GM19467 (cell line): Measurements from ENCODE around the gene ZDBF2.
"Not testable (repeated sequence)": the region's sequence is repeated elsewhere in the genome, so short reads cannot be mapped to it uniquely, and the experiment has no call there.

ENCODE experiments used
- ATAC-seq: cut with Tn5 transposase; IDR thresholded peaks from one replicate; pipeline ENCODE4 v1.9.1; 2021; ENCODE audit warnings: mild to moderate bottlenecking, moderate library complexity; ENCODE audit not compliant: unreplicated experiment

Gene ZDBF2

DNA sequence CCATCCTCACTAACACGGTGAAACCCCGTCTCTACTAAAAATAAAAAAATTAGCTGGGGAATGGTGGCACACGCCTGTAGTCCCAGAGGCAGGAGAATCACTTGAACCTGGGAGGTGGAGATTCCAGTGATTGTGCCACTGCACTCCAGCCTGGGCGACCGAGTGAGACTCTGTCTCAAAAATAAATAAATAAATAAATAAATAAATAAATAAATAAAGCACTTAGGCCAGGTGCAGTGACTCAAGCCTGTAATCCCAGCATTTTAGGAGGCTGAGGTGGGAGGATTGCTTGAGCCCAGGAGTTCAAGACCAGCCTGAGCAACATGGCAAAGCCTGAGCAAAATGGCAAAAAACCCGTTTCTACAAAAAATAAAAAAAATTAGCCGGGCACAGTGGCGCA is 15.8 kb upstream of the ZDBF2 start:
- ATAC-seq = not testable (repeated sequence)

DNA sequence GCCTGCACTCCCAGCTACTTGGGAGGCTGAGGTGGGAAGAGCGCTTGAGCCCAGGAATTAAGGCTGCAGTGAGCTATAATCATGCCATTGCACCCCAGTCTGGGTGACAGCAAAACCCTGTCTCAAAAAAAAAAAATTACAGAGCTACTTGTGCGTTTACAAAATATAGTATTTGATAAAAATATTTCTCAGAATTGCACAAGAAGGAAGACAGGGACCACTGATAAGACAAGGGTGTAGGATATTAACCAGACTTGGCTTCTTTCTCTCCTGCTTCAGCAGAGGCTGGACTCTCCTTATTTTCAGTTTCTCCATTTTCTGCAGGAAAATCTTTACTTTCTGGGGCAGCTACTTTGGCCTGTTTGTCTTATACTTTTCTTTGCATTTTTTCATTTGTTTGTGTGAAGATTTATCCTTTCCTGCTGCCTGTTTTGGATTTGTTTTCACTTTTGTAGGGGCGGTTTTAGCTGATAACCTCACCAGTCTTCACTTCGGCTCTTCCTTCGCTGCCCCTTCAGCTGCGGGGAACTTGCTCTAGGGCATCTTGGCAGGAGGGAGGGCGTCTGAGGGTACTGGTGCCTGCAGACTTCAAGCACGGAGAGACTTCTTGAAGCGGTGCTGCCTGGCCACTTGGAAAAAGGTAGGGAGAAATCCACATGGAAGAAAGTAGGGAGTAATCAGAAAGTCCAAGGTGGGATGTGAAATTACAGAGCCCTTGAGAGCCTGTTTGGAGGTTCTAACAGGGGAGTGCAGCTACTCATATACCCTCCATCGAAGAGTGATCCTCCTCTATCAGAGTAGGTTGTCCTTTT is 14.9 kb upstream of the ZDBF2 start:
- no peak for ATAC-seq

DNA sequence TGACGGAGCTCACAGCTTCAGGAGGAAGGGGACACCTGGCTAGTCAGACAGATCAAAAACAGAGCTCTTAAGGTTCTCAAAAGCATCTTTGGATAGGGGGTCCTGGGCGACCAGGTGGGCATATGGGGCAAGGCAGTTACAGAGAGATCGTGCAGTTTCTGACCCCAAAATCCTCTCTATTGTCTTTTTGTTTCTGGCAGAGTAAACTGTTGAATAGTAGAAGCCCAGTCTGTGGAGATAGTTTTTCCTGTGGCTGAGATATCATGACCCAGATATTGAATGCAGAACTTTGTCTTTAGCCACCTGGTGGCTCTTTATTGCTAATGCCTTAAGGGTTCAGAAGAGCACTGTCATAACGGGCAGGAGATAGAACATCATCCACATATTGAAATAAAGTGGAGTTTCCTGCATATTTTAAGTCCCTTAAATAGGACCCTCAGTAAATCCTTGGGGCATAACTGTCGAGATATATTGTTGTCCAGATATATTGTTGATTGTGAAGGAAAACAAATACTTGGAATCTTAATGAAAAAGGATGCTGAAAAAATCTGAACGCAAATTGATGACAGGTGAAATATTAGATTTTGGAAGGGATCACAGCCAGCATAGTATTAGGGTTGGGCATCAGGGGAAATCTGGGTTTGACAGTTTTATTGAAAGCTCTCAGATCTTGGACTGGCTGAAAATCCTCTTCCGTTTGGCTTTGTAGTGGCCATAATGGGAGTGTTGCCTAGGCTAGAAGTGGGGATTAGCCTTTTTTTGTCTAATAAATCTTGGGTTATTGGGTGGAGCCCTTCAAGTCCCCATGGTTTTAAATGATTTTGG is 14.1 kb upstream of the ZDBF2 start:
- ATAC-seq = peak; percentile 85

DNA sequence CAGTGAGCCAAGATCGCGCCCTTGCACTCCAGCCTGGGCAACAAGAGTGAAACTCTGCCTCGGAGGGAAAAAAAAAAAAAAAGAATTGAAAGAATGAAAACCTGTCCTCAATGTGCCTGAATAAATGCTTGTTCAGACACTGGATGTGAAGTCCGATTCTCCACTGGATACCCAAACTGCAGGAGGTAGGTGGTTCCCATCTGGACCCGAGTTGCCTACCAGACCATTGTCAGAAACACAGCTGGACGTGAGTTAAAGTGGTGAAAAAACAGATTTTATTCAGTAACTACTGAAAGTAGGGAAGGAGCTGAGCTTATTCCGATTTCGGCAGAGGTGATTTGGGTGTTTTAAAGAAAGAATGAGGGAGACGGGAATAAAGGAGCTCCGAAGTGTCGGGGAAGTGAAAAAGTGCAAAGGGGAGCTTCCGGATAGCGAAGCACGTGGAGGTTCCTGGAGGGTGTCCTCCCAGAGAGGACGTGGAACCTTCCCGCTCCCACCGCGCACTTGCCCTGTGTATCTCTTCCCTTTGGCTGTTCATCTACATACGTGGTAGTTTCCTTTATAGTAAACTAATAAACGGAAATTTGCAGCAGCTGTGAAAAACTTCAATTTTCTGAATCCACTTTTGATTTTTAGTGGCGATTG is 10.4 kb upstream of the ZDBF2 start:
- ATAC-seq = no peak

DNA sequence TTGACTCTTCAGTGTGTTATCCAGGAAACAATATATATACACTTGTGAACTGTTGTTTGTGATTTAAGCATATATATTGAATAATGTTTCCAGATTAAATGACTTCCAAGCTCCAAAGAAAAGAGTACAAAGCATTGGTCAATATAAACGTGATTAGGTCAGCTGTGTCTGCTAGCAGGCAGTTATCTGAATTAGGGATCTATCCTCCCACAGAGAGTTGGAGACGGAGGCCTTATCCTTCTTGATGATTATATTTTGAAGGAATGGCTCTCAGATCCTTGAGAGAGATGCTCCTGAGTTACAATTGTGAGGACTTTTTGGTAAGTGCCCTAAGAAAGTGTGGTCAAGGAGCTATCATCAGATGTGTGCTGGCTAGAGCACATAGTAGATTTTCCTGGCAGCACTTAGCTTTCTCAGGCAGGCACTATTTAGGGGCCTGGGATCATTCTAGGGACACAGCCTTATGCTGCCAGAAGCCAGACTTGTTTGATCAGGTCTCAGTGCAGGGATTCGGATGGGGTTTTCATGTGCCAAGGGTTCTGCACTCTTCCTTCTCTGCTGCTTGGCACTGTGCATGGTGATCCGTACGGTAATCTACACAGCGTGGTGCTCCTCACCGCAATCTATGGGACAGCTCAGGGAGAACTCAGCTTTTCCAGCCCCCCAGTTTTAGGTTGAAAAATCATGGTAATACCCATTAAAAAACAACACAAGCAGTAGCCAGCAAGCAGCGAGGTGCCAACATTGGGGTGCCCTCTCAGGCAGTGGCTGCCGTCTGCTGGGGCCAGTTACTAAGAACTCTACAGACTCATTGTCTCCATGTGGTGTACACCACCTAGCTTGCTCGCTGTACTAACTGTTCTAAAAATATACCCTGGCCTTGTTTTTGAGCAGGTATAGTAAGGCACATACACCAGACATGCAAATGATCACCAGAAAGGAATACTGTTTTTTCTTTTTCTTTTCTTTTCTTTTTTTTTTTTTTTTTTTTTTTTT is 8.0 kb upstream of the ZDBF2 start:
- no peak for ATAC-seq

DNA sequence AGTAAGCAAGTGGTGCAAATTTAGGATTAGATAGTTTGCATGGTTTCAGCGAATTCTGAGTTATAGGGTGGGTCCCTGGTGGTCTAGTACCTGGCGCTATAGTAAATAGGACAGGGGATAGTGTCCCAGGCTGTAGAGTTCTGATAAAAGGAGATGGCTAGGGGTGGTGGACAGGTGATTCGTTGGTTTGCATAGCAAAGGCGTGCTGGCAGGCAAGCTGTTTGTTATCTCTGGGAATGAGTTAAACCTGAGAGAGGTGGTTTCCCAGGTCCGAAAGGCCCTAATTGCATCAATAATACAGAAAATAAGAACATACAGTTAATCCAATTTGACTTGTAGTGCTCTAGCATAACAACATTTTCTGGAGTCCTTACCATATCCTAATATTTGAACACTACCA is 6.9 kb upstream of the ZDBF2 start:
- no peak for ATAC-seq

DNA sequence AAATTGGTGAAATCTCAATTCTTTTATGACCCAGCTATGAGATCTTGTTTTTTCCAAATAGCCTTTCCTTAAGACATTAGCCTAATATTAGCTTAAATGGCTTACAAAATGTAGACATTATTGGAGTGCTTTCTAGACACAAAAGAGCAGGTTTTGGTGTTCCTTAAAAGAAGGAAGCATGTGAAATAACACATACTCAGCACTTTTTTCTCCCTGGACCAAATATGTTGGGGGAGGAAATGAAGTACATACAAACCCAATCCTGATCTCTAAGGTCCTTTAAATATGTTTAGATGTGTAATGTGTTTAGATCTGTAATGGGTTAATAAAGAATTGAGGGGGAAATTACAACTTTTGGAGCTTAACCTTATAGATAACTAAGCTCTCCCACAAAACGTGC is 3.4 kb upstream of the ZDBF2 start:
- no peak for ATAC-seq

DNA sequence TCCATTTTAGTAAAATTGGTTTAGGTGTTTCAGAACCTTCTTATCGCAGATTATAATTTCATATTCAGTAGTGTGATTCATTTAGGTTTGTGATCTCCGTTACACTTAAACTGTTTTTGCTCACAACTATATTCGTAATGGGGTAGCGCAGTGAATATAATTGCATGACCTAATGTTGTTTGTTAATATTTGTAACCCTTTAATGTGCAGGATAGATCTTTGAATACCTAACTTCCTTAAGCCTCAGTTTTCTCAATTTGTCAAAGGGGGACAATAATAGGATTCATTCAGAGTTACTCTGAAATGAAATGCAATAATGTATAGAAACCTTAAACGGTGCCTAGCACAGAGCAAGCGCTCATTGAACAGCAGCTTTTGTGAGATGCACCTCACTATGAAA is 558 bp upstream of the ZDBF2 start:
- ATAC-seq = no peak

DNA sequence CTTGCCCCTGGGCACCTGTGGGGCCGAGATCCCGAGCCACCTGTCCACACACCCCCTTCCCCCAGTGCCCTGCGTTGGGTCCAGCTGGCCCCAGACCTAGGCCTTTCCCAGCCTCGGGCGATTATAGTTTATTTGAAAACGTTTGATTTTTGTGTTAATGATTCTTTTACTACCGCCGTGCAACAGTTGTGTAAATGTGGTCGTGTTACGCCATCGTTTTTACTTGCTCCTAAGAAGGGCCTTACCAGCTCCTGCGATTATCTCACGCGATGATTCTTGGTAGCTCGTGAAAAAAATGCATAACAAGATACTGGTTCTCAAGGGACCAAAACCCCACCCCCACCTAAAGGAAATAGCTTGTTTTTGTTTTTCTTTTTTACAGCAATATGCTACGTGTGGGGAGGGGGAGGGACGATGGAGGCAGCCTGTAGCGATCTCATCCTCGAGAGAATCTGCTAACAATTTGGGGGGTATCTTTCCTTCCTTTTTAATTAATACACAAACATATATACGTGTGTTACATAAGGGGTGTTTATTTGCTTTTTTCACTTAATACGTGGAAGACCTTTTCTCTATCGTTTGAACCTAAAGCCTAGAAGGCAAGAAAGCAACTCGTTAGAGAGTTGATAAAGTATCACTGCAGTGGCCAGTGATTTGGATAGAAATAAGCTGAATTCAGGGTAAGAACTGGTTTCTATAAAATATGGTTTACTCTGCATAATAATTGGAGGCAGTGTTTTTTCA is 1.0 kb downstream of the ZDBF2 start:
- ATAC-seq = peak; percentile 17

DNA sequence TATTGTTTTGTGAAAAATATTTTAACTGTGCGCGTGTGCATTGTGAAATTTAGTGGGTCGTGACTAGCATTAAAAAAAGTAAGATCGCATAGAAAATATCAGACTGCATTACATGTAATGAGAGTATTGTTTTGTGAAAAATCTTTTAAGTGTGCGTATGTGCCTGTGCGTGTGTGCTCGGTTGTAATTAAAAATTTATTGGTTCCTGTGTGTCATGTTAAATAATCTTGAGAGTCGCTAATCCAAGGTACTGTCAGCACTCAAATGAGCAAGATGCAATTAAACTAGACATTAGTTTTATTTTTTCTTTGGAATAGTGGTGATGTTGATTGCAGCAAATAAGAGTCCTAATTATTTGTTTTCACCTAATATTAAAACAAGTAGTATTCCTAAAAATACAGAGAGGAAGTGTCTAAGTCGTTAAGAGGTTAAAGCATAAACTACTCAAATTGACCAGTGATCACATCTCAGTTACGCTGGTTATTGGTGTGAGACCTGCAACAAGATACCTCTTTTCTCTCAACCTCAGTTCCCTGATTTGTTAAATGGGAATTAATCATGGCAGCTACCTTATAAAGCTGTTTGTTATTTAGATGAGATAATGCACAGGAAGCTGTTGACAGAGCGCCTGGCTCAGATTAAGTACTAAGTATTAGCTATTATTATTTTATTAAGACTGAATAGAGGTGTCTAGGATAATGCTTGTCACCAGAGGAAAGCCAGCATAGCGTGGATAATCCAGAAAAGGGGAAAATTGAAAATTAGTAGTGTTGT is 1.9 kb downstream of the ZDBF2 start:
- no peak for ATAC-seq

DNA sequence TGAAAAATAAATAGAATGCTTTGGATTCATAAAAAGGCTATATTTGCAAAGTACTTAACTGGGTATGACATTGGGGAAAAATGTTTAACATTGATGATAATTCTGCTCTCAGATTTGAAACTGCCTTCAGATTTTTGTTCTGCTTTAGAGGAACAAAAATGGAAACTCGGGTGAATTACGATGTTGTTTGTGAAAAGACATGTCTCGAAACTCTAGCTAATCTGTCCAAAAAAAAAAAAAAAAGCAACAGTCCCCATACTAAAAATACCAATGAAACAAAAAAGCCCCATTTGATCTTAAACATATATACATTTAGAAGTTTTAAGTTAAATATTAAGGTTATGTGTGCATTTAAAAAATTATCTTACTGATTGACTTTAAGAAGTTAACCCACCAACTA is 3.0 kb downstream of the ZDBF2 start:
- no peak for ATAC-seq

DNA sequence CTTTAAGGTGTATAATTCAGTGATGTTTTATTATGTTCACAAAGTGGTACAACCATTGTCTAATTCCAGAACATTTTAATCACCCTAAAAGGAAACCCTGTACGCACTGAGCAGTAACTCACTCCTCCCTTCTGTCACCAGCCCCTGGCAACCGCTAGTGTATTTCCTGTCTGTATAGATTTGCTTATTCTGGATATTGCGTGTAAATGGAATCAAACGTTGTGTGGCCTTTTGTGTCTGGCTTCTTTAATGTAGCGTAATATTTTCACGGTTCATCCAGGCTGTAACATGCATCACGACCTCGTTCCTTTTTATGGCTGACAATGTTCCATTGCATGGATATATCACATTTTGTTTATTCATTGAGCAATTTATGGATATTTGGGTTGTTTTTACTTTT is 8.3 kb downstream of the ZDBF2 start:
- no peak for ATAC-seq

DNA sequence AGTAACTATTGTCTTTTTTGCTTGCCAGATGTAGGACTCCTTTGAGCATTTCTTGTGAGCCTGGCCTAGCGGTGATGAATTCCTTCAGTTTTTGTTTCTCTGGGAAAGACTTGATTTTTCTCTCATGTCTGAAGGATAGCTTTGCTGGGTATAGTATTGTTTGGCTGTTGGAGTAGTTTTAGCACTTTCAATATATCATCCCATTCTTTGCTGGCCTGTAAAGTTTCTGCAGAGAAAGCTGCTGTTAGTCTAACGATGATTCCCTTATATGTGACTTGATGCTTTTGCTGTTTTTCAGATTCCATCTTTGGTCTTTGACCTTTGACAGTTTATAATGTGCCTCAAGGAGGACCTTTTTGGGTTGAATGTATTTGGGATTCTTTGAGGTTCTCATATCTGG is 12.7 kb downstream of the ZDBF2 start:
- ATAC-seq = no peak

DNA sequence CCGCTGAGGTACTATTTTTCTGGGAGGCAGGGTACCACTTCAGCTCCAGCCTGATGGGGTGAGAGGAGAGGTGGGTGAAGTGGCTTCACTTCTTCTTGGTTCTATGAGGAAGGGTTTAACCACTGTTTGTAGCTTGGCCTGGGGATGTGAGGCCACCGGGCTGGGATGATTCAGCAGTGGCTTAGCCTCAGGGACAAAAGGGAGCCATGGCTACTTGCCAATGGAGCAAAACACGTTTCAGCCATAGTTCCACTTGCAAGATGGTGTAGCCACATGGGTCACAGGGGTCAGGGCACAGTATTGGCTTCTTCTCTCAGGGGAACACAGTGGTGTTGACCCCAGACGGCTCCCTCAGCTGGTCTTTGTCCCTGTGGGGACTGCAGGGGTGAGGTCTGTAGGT is 14.9 kb downstream of the ZDBF2 start:
- ATAC-seq = no peak

DNA sequence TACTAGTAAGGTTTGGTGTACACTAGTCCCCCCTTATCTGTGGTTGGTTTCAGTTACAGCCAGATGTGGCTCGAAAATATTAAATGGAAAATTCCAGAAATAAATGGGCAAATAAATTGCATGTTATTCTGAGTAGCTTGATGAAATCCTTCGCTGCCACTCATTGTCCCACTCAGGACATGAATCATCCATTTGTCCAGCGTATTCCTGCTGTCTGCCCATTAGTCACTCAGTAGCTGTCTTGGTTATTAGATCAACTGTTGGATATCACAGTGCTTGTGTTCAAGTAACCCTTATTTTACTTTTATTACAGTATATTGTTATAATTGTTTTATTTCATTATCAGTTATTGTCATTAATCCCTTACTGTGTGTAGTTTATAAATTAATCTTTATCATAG is 21.7 kb downstream of the ZDBF2 start:
- ATAC-seq = no peak

DNA sequence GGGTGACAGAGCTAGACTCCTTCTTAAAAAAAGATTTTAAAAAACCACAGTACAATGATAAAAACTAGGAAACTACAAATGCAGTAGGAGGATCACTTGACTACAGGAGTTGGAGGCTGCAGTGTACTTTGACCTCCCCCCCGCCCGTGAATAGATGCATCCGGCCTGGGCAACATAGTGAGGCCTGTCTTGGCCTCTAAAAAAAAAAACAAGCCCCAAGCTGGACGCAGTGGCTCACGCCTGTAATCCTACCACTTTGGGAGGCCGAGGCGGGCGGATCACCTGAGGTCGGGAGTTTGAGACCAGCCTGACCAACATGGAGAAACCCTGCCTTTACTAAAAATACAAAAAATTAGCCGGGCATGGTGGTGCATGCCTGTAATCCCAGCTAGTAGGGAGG is 25.1 kb downstream of the ZDBF2 start:
- ATAC-seq = not testable (repeated sequence)

DNA sequence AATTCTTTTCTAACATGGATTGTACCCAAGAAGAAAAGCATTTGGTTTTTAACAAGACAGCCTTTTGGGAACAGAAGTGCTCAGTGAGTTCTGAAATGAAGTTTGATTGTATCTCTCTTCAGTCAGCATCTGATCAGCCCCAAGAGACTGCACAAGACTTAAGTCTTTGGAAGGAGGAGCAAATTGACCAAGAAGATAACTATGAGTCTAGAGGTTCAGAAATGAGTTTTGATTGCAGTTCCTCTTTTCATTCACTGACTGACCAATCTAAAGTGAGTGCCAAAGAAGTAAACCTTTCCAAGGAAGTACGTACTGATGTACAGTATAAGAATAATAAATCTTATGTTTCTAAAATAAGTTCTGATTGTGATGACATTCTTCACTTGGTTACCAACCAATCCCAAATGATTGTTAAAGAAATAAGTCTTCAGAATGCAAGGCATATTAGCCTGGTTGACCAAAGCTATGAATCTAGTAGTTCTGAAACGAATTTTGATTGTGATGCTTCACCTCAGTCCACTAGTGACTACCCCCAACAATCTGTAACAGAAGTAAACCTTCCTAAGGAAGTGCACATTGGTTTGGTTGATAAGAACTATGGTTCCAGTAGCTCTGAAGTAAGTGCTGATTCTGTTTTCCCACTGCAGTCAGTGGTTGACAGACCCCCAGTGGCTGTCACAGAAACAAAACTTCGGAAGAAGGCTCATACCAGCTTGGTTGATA is 31.2 kb downstream of the ZDBF2 start:
- no peak for ATAC-seq

DNA sequence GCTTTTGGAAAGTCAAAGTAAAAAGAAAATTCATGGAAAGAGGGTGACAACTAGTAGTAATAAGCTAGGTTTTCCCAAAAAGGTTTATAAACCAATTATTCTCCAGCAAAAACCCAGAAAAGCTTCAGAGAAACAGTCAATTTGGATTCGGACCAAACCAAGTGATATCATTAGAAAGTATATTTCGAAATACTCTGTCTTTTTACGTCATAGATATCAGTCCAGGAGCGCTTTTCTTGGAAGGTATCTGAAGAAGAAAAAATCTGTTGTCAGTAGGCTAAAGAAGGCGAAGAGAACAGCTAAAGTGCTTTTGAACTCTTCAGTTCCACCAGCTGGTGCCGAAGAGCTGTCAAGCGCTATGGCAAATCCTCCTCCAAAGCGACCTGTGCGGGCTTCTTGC is 36.6 kb downstream of the ZDBF2 start:
- no peak for ATAC-seq

DNA sequence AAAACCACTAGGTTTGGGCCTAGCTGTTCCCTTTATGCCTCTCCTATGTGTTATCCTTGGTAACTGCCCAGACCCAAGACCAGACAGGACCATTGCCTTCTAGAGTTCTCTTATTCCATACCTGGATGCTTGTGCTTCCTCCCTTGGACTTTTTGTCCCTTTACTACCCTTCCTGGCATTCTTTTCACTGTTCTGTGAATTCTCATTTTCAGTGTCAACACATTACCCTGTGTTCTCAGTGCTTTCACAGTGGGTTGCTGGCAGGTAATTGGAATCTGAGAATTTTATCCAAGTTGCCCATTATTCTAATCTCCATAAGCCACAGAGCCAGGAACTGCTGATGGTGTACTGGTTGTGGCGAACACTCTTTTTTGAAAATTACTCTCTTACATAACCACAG is 41.7 kb downstream of the ZDBF2 start:
- no peak for ATAC-seq
